GM18951 (cell line): ENCODE measurements around the gene CEP112.
"Not testable (repeated sequence)": the region's sequence is repeated elsewhere in the genome, so short reads cannot be mapped to it uniquely, and the experiment has no call there.

Source experiments
- POLR2A ChIP-seq: IDR thresholded peaks from 4 replicates; pipeline ENCODE4 v1.6.1; 2011; ENCODE audit warnings: mild to moderate bottlenecking; ENCODE audit not compliant: insufficient read length, insufficient read depth; ENCODE audit errors: extremely low read depth
- in situ Hi-C: fragments of 300-500 bp; cut with MboI; formaldehyde crosslinking; loops from one replicate; pipeline ENCODE4 v1.12.0; 2022; ENCODE audit warnings: low sequenced_read_pairs, mixed read lengths, inconsistent platforms; ENCODE audit not compliant: unreplicated experiment

Gene CEP112

GRCh38 chr17:65865715-65866425 lies 326.1 kb downstream of the CEP112 start:
- no peak for TF ChIP-seq POLR2A
- in situ Hi-C loops = no loop called here

GRCh38 chr17:65864394-65864793 lies 327.5 kb downstream of the CEP112 start:
- in situ Hi-C loops = no loop called here
- TF ChIP-seq POLR2A = no peak

DNA sequence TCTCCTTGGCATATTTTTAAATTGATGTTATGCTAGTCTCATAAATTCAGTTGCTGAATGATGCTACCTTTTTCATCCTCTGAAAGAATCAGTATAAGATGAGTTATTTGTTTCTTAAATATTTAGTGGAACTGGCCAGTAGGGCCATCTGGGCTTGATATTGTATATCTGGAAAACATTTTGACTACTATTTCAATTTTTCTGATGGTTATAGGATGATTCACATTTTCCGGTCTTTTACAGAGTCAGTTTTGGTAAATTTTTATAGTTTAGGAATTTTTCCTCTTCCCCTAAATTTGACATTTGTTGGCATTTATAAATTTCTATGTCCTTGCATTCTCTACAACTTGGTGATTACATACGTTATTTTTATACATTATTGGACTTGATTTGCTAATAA lies 334.2 kb downstream of the CEP112 start:
- no peak for TF ChIP-seq POLR2A
- in situ Hi-C loops = no loop called here

DNA sequence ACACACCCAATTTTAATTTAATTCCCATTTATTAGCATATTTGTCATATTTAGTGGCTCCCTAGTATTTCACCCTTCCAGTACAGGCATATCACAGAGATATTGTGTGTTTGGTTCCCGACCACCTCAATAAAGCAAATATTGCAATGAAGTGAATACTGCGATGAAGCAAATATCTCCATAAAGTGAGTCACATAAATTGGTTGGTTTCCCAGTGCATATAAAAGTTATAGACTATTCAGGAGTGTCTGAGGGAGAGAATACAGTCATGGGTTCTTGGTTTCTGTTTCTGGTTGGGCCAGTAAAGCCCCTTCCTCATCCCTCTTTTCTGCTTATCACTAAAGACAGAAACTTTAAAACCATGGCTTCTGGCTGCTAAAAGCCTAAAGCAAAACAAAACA lies 335.1 kb downstream of the CEP112 start:
- TF ChIP-seq POLR2A = no peak
- in situ Hi-C loops = no loop called here

- TF ChIP-seq POLR2A = no peak
These were observed 336.3 kb downstream of the CEP112 start for GRCh38 chr17:65855675-65856074.

DNA sequence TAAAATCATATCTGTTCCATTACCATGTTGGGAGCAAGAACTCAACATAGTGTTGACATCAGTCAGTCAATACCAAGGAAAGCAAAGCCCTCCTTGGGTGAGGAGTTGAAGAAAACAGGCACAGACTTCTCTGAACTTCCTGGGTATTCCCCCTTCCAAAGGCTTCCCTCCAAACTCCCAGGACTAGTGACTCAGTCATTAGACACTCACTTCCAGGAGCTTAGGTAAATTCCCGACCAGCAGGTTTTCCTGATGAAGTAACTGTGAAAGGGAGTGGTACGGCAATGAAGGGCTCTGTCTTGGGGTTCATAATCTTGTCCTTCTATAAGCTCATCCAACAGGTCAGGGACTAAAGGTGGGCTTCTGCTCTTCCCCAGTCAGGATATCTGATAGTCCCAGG lies 336.7 kb downstream of the CEP112 start:
- TF ChIP-seq POLR2A = no peak
- in situ Hi-C loops = no loop called here

More at GRCh38 chr17:65855675-65856074, 336.3 kb downstream of the CEP112 start:
- in situ Hi-C loops = no loop called here

DNA sequence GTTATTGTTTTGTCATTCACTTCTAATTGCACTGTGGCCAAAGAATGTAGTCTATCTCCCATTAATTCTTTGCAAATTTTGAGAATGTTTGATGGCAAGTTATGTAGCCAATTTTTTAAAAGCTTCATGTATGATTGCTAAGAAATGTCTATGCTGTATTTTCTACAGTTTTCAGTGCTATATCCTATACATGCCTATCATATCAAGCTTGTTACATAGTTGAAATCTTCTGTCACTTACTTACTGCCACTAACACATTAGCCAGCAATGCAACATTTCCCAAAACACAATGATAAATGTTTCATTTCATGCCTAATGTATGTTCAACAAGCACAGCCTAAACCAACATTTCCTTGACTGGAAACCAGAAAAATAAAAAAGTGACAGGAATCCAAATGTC lies 338.1 kb downstream of the CEP112 start:
- TF ChIP-seq POLR2A = no peak
- in situ Hi-C loops = no loop called here

GRCh38 chr17:65852911-65853310 lies 339.0 kb downstream of the CEP112 start:
- TF ChIP-seq POLR2A = no peak
- in situ Hi-C loops = no loop called here

DNA sequence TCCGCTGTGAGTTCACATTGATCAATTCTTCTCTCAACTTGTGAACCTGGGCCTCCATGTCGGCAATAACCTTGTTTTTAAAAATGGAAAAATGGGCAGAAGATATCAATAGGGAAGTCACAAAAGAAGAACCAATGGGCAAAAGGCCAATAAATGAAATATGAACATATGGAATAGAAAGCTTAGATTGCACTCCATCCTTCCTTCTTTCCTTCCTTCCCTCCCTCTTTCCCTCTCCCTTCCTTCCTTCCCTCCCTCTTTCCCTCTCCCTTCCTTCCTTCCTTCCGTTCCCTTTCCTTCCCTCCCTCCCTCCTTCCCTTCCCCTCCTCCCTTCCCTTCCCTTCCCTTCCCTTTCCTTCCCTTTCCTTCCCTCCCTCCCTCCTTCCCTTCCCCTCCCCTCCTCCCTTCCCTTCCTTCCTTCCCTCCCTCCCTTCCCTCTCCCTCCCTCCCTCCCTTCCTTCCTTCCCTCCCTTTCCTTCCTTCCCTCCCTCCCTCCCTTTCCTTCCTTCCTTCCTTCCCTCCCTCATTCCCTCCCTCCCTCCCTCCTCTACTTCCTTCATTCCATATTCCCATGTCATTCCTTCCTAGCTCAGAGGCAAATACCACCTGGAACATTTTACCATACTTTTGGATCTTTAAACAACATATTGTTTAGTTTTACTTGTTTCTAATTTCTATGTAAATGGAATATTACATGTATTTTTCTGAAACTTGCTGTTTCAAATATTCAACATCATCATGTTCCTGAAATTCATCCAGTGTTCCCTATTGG lies 339.8 kb downstream of the CEP112 start:
- in situ Hi-C loops = no loop called here
- TF ChIP-seq POLR2A = no peak

DNA sequence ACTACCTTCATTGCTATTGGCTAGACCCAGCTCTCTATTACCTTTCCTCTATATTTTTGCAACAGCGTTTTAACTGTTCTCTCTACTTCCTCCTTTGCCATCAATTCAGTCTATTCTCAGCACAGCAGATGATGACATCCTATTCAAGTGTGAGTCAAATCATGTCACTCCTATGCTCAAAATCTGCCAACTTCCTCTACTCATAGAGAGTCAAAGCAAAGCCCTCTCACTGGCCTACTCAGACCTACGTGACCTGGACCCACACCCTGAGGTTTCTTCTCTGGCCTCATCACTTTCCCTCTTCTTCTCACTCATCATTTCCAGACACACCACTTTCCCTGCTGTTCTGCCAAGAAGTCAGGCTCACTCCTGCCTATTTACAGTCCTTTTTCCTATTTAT lies 341.4 kb downstream of the CEP112 start:
- in situ Hi-C loops = no loop called here
- TF ChIP-seq POLR2A = no peak

- in situ Hi-C loops = no loop called here
These were observed 343.2 kb downstream of the CEP112 start for GRCh38 chr17:65848751-65849150.

GRCh38 chr17:65841089-65841488 lies 350.8 kb downstream of the CEP112 start:
- no peak for TF ChIP-seq POLR2A
- in situ Hi-C loops = no loop called here

More at GRCh38 chr17:65848751-65849150, 343.2 kb downstream of the CEP112 start:
- TF ChIP-seq POLR2A = no peak

- in situ Hi-C loops = not testable (repeated sequence)
These were observed 354.7 kb downstream of the CEP112 start for GRCh38 chr17:65837232-65837631.

- TF ChIP-seq POLR2A = no peak
- in situ Hi-C loops = no loop called here
These were observed 358.7 kb downstream of the CEP112 start for GRCh38 chr17:65833214-65833613.
